Measurements from ENCODE around the gene ZNF784.

The ZNF784 gene

DNA sequence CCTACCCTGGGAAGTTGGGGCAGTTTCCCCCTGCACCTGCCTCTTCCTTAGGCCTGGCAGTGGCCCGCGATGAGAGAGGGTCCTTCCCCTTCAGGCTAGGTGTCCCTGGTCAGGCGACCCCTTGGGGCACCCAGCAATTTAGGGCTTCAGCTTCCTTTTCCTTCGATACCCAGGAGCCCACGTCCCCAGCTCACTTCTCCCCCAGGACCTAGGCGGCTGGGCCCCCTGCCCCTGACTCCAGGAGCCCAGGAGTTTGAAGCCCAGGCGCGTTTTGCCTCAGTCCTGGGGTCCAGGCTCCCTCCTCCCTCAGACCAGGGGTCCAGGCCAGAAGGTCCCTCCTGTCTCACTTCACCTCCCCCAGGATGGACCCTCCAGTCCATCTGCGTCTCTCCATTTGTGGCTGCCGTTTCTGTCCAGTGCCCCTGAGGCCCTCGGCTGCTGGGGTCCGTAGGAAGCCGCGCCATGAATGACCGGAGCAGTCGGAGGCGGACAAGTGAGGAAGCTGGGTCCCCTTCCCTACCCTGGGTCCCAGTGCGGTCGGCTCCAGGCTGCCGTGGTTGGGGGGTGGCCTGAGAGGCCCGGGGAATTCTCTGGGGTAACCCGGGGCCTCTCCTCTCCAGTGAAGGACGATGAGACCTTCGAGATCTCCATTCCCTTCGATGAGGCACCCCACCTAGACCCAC is 24.4 kb upstream of the ZNF784 start (continued):
- TF ChIP-seq, protein P1, sequence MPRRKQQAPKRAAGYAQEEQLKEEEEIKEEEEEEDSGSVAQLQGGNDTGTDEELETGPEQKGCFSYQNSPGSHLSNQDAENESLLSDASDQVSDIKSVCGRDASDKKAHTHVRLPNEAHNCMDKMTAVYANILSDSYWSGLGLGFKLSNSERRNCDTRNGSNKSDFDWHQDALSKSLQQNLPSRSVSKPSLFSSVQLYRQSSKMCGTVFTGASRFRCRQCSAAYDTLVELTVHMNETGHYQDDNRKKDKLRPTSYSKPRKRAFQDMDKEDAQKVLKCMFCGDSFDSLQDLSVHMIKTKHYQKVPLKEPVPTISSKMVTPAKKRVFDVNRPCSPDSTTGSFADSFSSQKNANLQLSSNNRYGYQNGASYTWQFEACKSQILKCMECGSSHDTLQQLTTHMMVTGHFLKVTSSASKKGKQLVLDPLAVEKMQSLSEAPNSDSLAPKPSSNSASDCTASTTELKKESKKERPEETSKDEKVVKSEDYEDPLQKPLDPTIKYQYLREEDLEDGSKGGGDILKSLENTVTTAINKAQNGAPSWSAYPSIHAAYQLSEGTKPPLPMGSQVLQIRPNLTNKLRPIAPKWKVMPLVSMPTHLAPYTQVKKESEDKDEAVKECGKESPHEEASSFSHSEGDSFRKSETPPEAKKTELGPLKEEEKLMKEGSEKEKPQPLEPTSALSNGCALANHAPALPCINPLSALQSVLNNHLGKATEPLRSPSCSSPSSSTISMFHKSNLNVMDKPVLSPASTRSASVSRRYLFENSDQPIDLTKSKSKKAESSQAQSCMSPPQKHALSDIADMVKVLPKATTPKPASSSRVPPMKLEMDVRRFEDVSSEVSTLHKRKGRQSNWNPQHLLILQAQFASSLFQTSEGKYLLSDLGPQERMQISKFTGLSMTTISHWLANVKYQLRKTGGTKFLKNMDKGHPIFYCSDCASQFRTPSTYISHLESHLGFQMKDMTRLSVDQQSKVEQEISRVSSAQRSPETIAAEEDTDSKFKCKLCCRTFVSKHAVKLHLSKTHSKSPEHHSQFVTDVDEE (CRISPR knock-in tag; IDR thresholded peaks at IDR 0.05) = no peak
- TF ChIP-seq GLIS3 (CRISPR knock-in tag; IDR thresholded peaks at IDR 0.05) = no peak
- TF ChIP-seq ZFP30 (CRISPR knock-in tag; IDR thresholded peaks at IDR 0.05) = no peak
- no peak for TF ChIP-seq ARNTL (CRISPR knock-in tag; IDR thresholded peaks at IDR 0.05; ENCODE audit: borderline replicate concordance, low read depth)
- no peak for TF ChIP-seq ZFP3 (CRISPR knock-in tag; IDR thresholded peaks at IDR 0.05)

DNA sequence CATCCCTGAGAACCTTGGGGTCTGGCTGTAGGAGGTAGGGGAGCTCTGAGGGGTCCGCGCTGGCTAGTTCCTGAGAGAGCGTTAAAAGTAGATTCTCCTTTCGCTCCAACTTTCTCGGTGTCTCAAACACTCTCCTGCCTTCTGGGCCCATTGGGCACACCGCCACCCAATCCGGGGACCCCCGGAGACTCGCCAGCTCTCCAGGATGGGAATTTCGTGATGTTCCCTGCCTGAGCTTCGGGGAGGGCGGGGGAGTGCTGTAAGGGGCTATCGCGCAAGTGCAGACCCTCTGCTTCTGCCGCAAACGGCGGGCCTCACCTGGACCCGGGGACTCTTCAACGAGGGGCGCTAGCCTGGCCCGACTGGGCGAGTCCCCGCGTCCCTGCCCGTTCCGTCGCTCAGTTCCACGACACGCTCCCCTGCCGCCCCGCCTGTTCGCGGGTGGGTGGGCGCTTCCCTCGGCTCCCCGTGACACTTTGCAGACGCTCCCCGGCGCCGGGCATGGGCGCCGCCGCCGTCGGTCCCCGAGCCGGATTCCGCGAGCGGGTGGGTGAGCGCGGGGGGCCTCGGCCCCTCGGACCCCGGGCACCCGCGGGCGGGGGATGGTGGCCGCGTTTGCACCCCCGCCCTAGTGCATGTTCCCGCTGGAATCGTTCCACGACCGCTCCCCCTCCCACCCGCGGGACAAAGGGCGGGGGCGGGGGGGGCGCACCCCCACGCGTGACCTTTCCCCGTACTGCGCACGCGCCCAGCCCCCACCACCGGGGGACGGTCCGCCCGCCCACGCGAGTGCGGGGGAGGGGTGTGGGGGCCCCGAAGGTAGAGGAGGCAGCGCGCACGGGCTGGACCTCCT is 23.6 kb upstream of the ZNF784 start, which contains the start of gene CCDC106:
TSS of gene CCDC106 (plus strand) at position 481 of the 853 bp plus-strand sequence. CDS start 835 bp downstream, outside the sequence.
- TF ChIP-seq, protein P1 (CRISPR knock-in tag; IDR thresholded peaks at IDR 0.05) = 0 out of 2 replicates have a peak, but pooled peaks have one; percentile 41
- TF ChIP-seq ZC3H10 (CRISPR knock-in tag; IDR thresholded peaks at IDR 0.05) = no peak
- peak; percentile 64 for ATAC-seq

DNA sequence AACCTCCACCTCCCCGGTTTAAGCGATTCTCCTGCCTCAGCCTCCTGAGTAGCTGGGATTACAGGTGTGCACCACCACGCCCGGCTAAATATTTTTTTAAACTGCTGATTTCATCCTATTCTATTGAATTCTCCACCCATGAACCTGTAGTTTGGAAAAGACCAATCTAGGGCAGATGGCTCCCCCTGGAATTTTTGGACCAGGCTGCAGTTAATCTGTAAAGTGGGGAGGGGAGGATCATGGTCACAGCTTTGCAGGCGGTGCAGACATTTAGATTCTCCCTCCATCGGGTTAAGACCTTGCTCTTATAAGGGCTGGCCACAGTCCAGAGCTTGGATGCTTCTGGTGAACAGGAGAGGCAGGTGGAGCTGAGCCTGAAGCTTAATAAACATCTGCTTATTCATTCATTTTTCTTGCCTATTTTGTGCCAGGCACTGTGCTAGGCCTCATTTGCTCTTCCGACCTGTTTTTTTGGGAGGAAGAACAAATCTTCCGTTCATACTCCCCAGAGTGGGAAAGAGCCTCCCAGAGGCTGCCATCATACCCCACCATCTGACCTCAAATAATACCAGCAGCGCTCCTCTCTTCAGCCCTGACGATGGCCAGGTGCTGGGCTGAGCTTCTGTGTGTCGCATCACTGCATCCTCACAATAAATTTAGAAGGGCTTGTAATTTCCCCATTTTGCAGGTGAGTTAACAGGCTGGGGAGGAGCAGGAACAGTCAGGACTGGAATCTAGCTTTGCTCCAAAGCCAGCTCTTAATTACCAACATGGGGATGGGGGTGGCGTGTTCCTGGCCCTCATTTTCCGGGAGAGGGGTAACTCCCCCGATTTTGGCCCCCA is 22.7 kb upstream of the ZNF784 start:
- ATAC-seq = no peak
- TF ChIP-seq ARNTL (CRISPR knock-in tag; IDR thresholded peaks at IDR 0.05; ENCODE audit: borderline replicate concordance, low read depth) = no peak

DNA sequence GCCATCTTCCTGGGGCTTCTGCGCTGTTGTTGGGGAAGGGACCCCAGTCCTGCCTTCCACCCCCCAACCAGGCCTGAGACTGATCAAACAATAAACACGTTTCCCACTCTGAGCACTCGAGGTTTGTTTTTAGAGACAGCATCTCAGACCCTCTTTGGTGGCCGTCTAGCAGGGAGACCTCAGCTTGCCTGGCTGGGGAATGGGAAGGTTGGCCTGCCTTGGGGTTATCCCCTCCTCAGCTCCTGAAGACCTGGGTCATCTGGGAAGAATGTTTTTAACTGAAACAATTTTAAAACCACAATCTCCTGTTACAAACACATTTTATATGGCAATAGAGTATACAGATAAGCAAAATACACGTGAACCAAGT is 21.1 kb upstream of the ZNF784 start:
- ATAC-seq = no peak
- TF ChIP-seq OSR1 (CRISPR knock-in tag; IDR thresholded peaks at IDR 0.05) (no peak), ZC3H10 (CRISPR knock-in tag; IDR thresholded peaks at IDR 0.05) (no peak), ZNF70 (CRISPR knock-in tag; IDR thresholded peaks at IDR 0.05) (no peak), TCF4 (CRISPR knock-in tag; IDR thresholded peaks at IDR 0.05; ENCODE audit: borderline replicate concordance) (no peak), CSDC2 (CRISPR knock-in tag; IDR thresholded peaks at IDR 0.05) (no peak), PPARA (CRISPR knock-in tag; IDR thresholded peaks at IDR 0.05; ENCODE audit: borderline replicate concordance) (no peak), SNAI2 (CRISPR knock-in tag; IDR thresholded peaks at IDR 0.05) (no peak), ISL1 (CRISPR knock-in tag; IDR thresholded peaks at IDR 0.05) (no peak), BACH2 (CRISPR knock-in tag; IDR thresholded peaks at IDR 0.05; ENCODE audit: borderline replicate concordance) (no peak), ZNF8 (CRISPR knock-in tag; IDR thresholded peaks at IDR 0.05) (no peak), RARB (CRISPR knock-in tag; IDR thresholded peaks at IDR 0.05) (no peak), TOX (CRISPR knock-in tag; IDR thresholded peaks at IDR 0.05; ENCODE audit: borderline replicate concordance) (no peak)
- TF ChIP-seq, protein P2, sequence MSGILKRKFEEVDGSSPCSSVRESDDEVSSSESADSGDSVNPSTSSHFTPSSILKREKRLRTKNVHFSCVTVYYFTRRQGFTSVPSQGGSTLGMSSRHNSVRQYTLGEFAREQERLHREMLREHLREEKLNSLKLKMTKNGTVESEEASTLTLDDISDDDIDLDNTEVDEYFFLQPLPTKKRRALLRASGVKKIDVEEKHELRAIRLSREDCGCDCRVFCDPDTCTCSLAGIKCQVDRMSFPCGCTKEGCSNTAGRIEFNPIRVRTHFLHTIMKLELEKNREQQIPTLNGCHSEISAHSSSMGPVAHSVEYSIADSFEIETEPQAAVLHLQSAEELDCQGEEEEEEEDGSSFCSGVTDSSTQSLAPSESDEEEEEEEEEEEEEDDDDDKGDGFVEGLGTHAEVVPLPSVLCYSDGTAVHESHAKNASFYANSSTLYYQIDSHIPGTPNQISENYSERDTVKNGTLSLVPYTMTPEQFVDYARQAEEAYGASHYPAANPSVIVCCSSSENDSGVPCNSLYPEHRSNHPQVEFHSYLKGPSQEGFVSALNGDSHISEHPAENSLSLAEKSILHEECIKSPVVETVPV (CRISPR knock-in tag; IDR thresholded peaks at IDR 0.05) = no peak
- TF ChIP-seq, protein P1 (CRISPR knock-in tag; IDR thresholded peaks at IDR 0.05) = no peak
- TF ChIP-seq, protein P3, sequence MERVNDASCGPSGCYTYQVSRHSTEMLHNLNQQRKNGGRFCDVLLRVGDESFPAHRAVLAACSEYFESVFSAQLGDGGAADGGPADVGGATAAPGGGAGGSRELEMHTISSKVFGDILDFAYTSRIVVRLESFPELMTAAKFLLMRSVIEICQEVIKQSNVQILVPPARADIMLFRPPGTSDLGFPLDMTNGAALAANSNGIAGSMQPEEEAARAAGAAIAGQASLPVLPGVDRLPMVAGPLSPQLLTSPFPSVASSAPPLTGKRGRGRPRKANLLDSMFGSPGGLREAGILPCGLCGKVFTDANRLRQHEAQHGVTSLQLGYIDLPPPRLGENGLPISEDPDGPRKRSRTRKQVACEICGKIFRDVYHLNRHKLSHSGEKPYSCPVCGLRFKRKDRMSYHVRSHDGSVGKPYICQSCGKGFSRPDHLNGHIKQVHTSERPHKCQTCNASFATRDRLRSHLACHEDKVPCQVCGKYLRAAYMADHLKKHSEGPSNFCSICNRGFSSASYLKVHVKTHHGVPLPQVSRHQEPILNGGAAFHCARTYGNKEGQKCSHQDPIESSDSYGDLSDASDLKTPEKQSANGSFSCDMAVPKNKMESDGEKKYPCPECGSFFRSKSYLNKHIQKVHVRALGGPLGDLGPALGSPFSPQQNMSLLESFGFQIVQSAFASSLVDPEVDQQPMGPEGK (CRISPR knock-in tag; IDR thresholded peaks at IDR 0.05; ENCODE audit: borderline replicate concordance) = no peak
- TF ChIP-seq, protein P4, sequence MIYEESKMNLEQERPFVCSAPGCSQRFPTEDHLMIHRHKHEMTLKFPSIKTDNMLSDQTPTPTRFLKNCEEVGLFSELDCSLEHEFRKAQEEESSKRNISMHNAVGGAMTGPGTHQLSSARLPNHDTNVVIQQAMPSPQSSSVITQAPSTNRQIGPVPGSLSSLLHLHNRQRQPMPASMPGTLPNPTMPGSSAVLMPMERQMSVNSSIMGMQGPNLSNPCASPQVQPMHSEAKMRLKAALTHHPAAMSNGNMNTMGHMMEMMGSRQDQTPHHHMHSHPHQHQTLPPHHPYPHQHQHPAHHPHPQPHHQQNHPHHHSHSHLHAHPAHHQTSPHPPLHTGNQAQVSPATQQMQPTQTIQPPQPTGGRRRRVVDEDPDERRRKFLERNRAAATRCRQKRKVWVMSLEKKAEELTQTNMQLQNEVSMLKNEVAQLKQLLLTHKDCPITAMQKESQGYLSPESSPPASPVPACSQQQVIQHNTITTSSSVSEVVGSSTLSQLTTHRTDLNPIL (CRISPR knock-in tag; IDR thresholded peaks at IDR 0.05; ENCODE audit: low read depth) = no peak
